HG02870 (cell line): Measurements from ENCODE around the gene CDC42BPB.
"Not testable (repeated sequence)": the region's sequence is repeated elsewhere in the genome, so short reads cannot be mapped to it uniquely, and the experiment has no call there.

Experiments used
- ATAC-seq: cut with Tn5 transposase; IDR thresholded peaks from one replicate; pipeline ENCODE4 v1.9.1; 2021; ENCODE audit warnings: mild to moderate bottlenecking, moderate library complexity; ENCODE audit not compliant: unreplicated experiment

The CDC42BPB gene

GRCh38 chr14:102930753-102931579 is 126.4 kb downstream of the CDC42BPB start:
- ATAC-seq: peak; percentile 60

- no peak for ATAC-seq
Observed at GRCh38 chr14:102930138-102930752, 127.1 kb downstream of the CDC42BPB start.

- ATAC-seq: no peak
Observed at GRCh38 chr14:102929241-102930137, 127.9 kb downstream of the CDC42BPB start.

- no peak for ATAC-seq
Observed at GRCh38 chr14:102928412-102929240, 128.7 kb downstream of the CDC42BPB start.

GRCh38 chr14:102927878-102928411 is 129.4 kb downstream of the CDC42BPB start:
- no peak for ATAC-seq

- no peak for ATAC-seq
Observed at GRCh38 chr14:102927346-102927877, 129.9 kb downstream of the CDC42BPB start.

GRCh38 chr14:102926840-102927239 is 130.5 kb downstream of the CDC42BPB start:
- ATAC-seq: not testable (repeated sequence)

- no peak for ATAC-seq
Observed at GRCh38 chr14:102926104-102926503, 131.2 kb downstream of the CDC42BPB start.

GRCh38 chr14:102925646-102926045 is 131.7 kb downstream of the CDC42BPB start:
- ATAC-seq: no peak

GRCh38 chr14:102924632-102925588 is 132.4 kb downstream of the CDC42BPB start:
- ATAC-seq: no peak

GRCh38 chr14:102923925-102924486 is 133.3 kb downstream of the CDC42BPB start:
- no peak for ATAC-seq

- ATAC-seq: no peak
Observed at GRCh38 chr14:102923201-102923924, 134.0 kb downstream of the CDC42BPB start.

GRCh38 chr14:102922490-102923200 is 134.7 kb downstream of the CDC42BPB start, which contains the start of gene AMN:
Gene AMN (plus strand): TSS chr14:102922663. CDS start chr14:102922689, 26 bp downstream.
- no peak for ATAC-seq

- no peak for ATAC-seq
Observed at GRCh38 chr14:102920998-102921304, 136.4 kb downstream of the CDC42BPB start.

GRCh38 chr14:102920273-102920997 is 136.9 kb downstream of the CDC42BPB start:
- no peak for ATAC-seq

- no peak for ATAC-seq
Observed at GRCh38 chr14:102918438-102918837, 138.9 kb downstream of the CDC42BPB start.
